GM20000 (cell line): ENCODE measurements around the gene RRP1.

Experiments
- DNase-seq: peaks from one replicate; pipeline ENCODE4 v3.0.0; 2012; ENCODE audit warnings: low spot score
- TF ChIP-seq, protein P1 (sequence below): IDR thresholded peaks from 2 replicates; pipeline ENCODE4 v1.5.1; 2012; ENCODE audit warnings: mild to moderate bottlenecking, control low read depth; ENCODE audit errors: extremely low read depth, missing control alignments

Gene RRP1

DNA sequence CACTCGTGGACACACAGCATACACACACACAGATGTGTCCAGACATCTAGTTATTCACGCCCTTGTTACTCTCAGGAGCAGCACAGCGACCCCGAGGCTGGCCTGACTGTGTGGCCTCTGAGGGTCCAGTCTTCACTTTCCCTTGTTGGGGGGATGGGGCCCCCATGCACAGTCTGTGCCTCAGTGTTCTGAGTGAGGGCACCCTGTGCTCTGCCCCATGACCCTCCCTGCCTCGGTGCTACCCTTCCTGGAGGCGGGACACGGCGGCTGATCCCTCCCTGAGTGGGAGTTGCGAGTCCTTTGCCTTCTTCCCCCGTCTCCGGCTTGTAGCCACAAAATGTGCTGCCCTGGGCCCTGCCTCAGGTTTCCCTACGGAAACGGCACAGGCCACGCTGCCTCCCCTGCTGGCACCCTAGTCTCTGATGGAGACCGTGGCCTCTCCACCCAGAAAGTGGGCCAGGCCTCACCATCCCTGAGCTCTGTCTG lies 21.8 kb upstream of the RRP1 start:
- DNase-seq, result no peak
- TF ChIP-seq, protein P1, sequence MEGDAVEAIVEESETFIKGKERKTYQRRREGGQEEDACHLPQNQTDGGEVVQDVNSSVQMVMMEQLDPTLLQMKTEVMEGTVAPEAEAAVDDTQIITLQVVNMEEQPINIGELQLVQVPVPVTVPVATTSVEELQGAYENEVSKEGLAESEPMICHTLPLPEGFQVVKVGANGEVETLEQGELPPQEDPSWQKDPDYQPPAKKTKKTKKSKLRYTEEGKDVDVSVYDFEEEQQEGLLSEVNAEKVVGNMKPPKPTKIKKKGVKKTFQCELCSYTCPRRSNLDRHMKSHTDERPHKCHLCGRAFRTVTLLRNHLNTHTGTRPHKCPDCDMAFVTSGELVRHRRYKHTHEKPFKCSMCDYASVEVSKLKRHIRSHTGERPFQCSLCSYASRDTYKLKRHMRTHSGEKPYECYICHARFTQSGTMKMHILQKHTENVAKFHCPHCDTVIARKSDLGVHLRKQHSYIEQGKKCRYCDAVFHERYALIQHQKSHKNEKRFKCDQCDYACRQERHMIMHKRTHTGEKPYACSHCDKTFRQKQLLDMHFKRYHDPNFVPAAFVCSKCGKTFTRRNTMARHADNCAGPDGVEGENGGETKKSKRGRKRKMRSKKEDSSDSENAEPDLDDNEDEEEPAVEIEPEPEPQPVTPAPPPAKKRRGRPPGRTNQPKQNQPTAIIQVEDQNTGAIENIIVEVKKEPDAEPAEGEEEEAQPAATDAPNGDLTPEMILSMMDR, result no peak

GRCh38 chr21:43767984-43768867 lies 21.2 kb upstream of the RRP1 start:
- DNase-seq, result no peak
- TF ChIP-seq, protein P1, result no peak

- TF ChIP-seq, protein P1, result no peak
- no peak for DNase-seq
Observed at GRCh38 chr21:43768868-43769167, 20.6 kb upstream of the RRP1 start.

- TF ChIP-seq, protein P1, result no peak
- no peak for DNase-seq
Observed at GRCh38 chr21:43769325-43769958, 19.9 kb upstream of the RRP1 start.

DNA sequence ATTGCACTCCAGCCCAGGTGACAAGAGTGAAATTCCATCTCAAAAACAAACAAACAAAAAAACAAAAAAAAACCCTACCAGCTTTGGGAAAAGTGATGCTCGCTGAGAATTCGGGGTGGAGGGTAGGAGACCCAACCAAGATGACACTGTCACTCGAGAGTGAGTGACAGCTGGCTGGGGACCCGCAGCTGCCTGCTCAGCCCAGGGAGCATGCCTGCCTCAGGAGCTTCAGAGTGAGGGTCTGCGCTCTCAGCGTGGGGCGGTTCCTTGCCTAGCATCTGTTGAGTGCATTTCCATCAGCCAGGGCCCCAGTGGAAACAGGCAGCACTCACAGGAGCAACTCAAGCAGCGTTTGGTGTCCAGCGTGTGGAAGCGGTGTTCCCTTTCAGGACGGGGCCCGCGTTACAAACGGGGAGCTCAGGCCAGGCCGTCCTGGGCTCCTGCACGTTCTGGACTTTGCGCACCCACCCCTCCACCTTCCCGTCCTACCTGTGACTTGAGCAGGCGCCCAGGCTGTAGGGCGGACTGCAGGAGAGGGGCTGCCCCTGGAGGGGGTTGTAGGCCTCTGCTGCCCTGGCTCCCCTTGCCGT lies 19.2 kb upstream of the RRP1 start:
- no peak for DNase-seq
- TF ChIP-seq, protein P1, result no peak

DNA sequence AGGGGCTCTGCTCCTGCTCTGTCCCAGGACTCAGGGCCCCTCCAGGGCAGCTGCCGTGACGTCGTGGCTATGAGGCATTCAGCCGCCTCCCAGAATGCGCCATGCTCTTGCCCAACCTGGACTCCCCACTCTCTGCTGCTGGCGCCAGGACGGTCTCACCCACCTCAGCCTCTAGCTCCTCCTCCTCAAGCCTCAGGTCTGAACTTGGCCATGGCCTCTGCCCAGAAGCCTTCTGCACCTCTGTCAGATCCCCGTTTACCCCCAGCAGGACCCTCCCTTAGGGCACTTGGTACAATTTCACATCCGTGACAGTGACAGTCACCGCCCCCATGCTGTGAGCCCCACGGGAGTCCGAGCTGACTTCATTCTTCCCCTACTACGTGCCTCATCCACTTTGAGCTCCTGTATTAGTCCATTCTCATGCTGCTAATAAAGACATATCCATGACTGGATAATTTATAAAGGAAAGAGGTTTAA lies 18.1 kb upstream of the RRP1 start:
- no peak for DNase-seq
- TF ChIP-seq, protein P1, result no peak
